ENCODE results near the gene VILL. TPM values are rescaled to one million over a fixed set of nuclear protein-coding genes. Genes with fewer than 3 reads are reported as not detected.
A peak's percentile ranks its signal among the peaks of the same experiment; 100 is the strongest.
"Not testable (repeated sequence)": the region's sequence is repeated elsewhere in the genome, so short reads cannot be mapped to it uniquely, and the experiment has no call there.

VILL gene
- total RNA-seq, 2 donors from 2014 or later, result 12.5 to 16.1 TPM

DNA sequence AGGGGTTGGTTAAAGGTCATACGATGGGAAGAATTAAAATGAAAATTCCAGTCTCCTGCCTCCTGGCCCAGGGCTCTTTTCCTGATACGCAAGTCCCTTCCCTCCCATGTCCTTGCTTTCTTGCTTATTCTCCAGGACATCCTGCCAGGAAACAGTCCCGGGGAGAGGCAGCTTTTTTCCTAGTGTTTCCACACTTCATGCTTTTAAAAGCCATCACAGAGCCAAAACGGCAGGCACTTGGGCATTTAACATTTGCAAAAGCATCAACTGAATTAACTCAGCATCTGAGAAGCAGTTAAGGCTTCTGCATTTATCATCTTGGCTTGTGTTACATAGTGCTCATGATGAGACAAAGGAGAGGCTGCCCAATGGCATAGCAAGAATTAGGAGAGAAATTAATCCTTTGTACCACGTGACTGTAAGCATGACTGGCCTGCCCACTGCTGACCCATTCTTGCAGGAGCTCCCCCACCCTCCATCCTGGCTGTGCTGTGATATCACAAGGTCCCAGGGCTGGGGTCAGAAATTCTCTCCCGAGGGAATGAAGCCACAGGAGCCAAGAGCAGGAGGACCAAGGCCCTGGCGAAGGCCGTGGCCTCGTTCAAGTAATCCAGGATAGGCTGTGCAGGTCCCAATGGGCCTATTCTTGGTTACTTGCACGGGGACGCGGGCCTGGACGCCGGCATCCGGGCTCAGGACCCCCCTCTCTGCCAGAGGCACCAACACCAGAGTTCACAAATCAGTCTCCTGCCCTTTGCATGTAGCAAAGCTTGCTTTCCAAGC, 21.6 kb upstream of the VILL start:
- H3K27me3 Mint-ChIP-seq (ENCODE audit: low read depth), result no peaks in the 10 kb centered on the region
- H3K4me3 Mint-ChIP-seq, result no peak overlapping the region
- H3K9me3 Mint-ChIP-seq, result no peaks in the 10 kb centered on the region
- no peaks in the 10 kb centered on the region for H3K36me3 Mint-ChIP-seq (ENCODE audit: insufficient read depth in 2 of 2)
- DNase-seq (no peak), ATAC-seq (replicated peaks in 1 of 2) (no peak)
- no peak overlapping the region for H3K27ac Mint-ChIP-seq
- no peaks in the 10 kb centered on the region for H3K4me1 Mint-ChIP-seq (ENCODE audit: low read depth)

DNA sequence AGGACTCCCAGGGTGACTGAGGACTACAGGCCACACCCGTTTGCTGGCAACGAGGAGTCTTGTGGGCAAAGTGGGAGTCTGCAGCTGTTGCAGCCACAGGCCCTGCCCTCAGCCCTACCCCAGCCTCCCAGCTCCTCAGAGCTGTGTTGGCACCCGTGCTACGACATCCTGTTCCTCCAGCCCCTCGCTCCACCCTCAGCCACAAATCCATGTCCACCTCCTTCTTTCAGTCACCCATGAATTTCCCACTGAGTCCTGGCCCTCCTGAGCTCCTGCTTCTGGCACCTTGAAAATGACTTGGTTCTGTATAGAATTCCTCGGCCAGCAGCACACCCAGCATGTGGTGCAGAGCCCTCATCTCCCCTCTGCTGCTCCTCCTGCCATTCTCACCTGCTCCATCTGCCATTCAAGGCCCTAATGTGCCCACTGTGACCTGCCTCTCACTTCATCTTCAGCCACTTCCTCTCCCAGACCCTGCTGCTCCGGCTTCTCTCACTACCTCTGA, 20.9 kb upstream of the VILL start:
- Mint-ChIP-seq H3K4me1 (ENCODE audit: low read depth) (peaks cover 4% of the 10 kb centered on the region), H3K9me3 (no peaks in the 10 kb centered on the region), H3K36me3 (ENCODE audit: insufficient read depth in 2 of 2) (no peaks in the 10 kb centered on the region), H3K27me3 (ENCODE audit: low read depth) (no peaks in the 10 kb centered on the region), H3K4me3 (no peak overlapping the region), H3K27ac (no peak overlapping the region)
- ATAC-seq (replicated peaks in 1 of 2), result no peak
- DNase-seq, result no peak

- Mint-ChIP-seq H3K4me3 (no peak overlapping the region), H3K36me3 (ENCODE audit: insufficient read depth in 2 of 2) (no peaks in the 10 kb centered on the region), H3K27ac (no peak overlapping the region), H3K4me1 (ENCODE audit: low read depth) (peaks cover 8% of the 10 kb centered on the region), H3K9me3 (no peaks in the 10 kb centered on the region), H3K27me3 (ENCODE audit: low read depth) (no peaks in the 10 kb centered on the region)
- ATAC-seq (replicated peaks in 1 of 2) (no peak), DNase-seq (no peak)
Observed at GRCh38 chr3:37970802-37971201, 19.8 kb upstream of the VILL start.

GRCh38 chr3:37971467-37971866, 19.1 kb upstream of the VILL start:
- Mint-ChIP-seq H3K4me1 (ENCODE audit: low read depth) (peaks cover 8% of the 10 kb centered on the region), H3K27ac (no peak overlapping the region), H3K27me3 (ENCODE audit: low read depth) (no peaks in the 10 kb centered on the region), H3K36me3 (ENCODE audit: insufficient read depth in 2 of 2) (no peaks in the 10 kb centered on the region), H3K9me3 (no peaks in the 10 kb centered on the region), H3K4me3 (no peak overlapping the region)
- DNase-seq, result no peak
- ATAC-seq (replicated peaks in 1 of 2), result no peak

- not testable (repeated sequence) for H3K27ac Mint-ChIP-seq; DNase-seq; H3K36me3 Mint-ChIP-seq (ENCODE audit: insufficient read depth in 2 of 2)
Observed at GRCh38 chr3:37972056-37972455, 18.5 kb upstream of the VILL start.

DNA sequence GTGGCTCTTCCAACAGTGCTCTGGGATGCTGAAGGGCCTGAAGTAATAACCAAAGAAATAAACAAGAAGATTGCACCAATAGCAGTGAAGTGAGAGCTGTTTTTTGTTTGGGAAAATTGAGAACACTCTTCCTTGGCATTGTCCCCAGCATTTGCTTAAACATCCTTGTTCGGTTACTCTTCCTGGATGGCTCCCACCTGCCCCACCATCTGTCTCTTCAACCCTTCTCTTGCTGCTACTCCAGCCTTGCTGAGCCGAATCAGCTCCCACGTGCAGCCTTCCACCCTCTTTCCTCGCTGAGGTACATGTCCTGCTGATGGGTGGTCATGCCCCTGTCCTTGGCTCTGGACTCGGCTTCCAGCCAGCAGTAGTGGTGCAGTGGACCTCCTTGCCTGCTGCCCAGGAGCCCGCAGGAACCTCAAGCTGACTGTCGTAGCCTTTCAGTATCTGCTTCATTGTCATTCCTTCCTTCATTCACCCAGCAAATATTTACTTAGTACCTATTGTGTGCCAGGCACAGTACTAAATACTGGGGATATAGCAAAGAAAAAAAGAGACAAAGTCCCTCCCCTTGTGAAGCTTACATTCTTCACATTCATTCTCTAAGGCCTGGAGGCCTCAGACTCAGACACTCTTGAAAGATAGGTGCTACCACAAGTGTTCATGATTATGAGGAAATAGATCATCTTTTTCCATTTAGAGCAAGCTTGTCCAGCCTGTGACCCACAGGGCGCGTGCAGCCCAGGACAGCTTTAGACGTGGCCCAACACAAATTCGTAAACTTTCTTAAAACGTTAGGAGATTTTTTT, 17.1 kb upstream of the VILL start:
- peaks cover 8% of the 10 kb centered on the region for H3K4me1 Mint-ChIP-seq (ENCODE audit: low read depth)

More at GRCh38 chr3:37972056-37972455, 18.5 kb upstream of the VILL start:
- H3K4me1 Mint-ChIP-seq (ENCODE audit: low read depth); H3K27me3 Mint-ChIP-seq (ENCODE audit: low read depth); H3K4me3 Mint-ChIP-seq; ATAC-seq (replicated peaks in 1 of 2); H3K9me3 Mint-ChIP-seq: not testable (repeated sequence)

DNA sequence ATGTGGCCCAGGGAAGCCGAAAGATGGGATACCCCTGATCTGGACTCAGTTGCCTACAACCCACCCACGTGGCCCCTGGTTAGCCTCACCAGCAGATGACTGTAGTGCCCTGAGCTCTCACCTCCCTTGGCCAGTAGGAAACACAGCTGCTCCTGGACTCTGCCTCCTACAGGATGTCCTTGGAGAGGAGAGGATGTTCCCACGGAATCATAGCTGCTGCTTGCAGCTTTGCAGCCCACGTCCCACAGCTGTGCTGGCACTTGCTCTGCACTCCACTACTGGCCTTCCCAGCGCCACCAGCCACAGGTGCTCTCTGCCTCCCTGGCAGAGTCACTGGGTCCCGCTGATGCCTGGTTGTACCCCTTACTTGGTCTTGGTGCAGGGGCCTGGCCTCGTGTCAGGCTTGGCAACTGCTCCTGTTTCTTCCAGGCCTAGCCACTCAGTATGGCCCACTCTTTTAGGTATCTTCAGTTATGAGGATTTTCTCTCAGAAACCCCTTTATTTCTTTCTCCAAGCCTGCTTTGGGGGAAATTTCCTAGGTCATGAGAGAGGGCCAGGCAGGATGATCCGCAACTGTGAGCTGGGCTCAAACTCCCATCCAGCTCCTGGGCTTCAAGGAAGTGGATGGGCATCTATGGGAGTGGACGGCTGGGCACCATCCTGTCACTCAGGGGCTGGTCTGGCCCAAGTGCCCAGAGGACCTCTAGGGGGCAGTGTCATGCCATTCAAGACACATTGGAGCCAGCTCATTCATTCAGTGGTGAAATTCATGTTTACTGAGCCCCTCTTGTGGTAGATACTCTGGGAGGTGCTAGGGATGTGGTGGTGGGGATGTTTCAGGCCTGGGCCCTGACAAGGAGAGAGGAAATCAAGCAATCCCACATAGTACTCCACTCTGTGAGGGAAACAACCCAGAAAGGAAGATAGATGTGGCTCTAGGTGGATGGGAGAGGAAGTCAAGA, 16.2 kb upstream of the VILL start:
- DNase-seq (peak; percentile 70 to 78), ATAC-seq (replicated peaks in 1 of 2) (peak; percentile 94 to 97)
- no peaks in the 10 kb centered on the region for H3K36me3 Mint-ChIP-seq (ENCODE audit: insufficient read depth in 2 of 2)
- H3K4me1 Mint-ChIP-seq (ENCODE audit: low read depth), result peaks cover 8% of the 10 kb centered on the region
- no peak overlapping the region for H3K4me3 Mint-ChIP-seq
- no peaks in the 10 kb centered on the region for H3K27me3 Mint-ChIP-seq (ENCODE audit: low read depth)
- H3K27ac Mint-ChIP-seq, result no peak overlapping the region
- no peaks in the 10 kb centered on the region for H3K9me3 Mint-ChIP-seq

More for the DNA sequence above, 17.1 kb upstream of the VILL start:
- Mint-ChIP-seq H3K9me3 (no peaks in the 10 kb centered on the region), H3K27me3 (ENCODE audit: low read depth) (no peaks in the 10 kb centered on the region), H3K27ac (no peak overlapping the region), H3K4me3 (no peak overlapping the region), H3K36me3 (ENCODE audit: insufficient read depth in 2 of 2) (no peaks in the 10 kb centered on the region)
- ATAC-seq (replicated peaks in 1 of 2), result no peak
- no peak for DNase-seq

GRCh38 chr3:37979541-37980461, 10.8 kb upstream of the VILL start:
- no peaks in the 10 kb centered on the region for H3K36me3 Mint-ChIP-seq (ENCODE audit: insufficient read depth in 2 of 2)
- DNase-seq (no peak), ATAC-seq (replicated peaks in 1 of 2) (no peak)
- peaks cover 3% of the 10 kb centered on the region for H3K4me1 Mint-ChIP-seq (ENCODE audit: low read depth)
- H3K4me3 Mint-ChIP-seq, result no peak overlapping the region
- no peak overlapping the region for H3K27ac Mint-ChIP-seq
- H3K27me3 Mint-ChIP-seq (ENCODE audit: low read depth), result no peaks in the 10 kb centered on the region
- H3K9me3 Mint-ChIP-seq, result no peaks in the 10 kb centered on the region

DNA sequence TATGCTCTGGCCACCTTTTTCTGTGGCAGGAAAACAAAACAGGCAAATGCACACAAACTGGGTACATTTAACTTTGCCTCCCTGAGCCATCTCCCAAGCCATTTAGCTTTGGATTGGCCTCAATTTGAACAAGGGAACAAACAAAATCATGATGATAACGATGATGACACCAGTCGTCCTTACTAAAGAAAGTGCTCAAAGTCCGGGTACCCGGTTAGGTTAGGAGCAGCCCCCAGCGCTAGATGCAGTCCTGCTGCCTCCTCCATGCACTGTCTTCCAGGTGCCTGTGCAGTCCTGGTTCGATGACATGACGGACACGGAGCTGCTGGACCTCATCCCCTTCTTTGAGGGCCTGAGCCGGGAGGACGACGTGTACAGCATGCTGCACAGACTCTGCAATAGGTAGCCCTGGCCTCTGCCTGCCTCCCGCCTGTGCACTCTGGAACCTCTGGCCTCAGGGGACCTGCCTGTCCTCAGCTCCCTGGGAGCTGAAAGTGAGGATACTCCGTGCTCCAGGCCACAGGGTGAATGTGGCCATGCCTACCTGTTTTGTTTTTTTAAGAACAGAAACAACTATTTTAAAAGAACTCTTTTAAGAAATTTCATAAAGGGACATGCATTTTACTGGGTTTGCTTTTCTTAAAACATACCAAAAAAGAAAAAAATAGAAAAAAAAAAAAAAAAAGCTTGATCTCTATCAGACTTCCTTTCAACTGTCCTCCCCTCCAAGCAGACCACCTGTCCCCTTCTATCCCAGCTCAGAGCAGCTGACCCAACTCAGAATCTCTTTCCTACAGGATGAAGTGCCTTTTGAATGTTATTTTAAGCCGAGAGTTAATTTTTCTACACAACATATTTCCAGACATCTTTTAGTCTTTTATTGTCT, 9.9 kb upstream of the VILL start:
- Mint-ChIP-seq H3K36me3 (ENCODE audit: insufficient read depth in 2 of 2) (no peaks in the 10 kb centered on the region), H3K27ac (no peak overlapping the region), H3K9me3 (no peaks in the 10 kb centered on the region), H3K4me1 (ENCODE audit: low read depth) (no peaks in the 10 kb centered on the region), H3K4me3 (no peak overlapping the region), H3K27me3 (ENCODE audit: low read depth) (no peaks in the 10 kb centered on the region)
- no peak for DNase-seq
- ATAC-seq (replicated peaks in 1 of 2), result no peak

DNA sequence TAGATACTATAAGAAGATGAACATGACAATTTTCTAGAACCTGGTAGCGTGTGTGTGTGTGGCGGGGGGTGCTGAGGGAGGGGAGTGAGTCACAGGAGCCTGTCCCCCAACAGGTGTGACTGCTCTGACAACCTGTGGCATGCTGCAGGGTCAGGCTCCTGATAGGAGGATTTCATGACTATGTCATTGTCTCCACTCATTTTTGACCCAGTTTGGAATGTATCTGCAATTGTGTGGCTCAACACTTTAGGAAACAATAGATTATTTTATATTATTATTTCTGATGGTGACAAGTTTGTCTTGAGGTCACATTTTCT, 9.3 kb upstream of the VILL start:
- DNase-seq (no peak), ATAC-seq (replicated peaks in 1 of 2) (no peak)
- H3K27ac Mint-ChIP-seq, result no peak overlapping the region
- no peaks in the 10 kb centered on the region for H3K9me3 Mint-ChIP-seq
- H3K4me3 Mint-ChIP-seq, result no peak overlapping the region
- no peaks in the 10 kb centered on the region for H3K4me1 Mint-ChIP-seq (ENCODE audit: low read depth)
- no peaks in the 10 kb centered on the region for H3K27me3 Mint-ChIP-seq (ENCODE audit: low read depth)
- H3K36me3 Mint-ChIP-seq (ENCODE audit: insufficient read depth in 2 of 2), result no peaks in the 10 kb centered on the region

DNA sequence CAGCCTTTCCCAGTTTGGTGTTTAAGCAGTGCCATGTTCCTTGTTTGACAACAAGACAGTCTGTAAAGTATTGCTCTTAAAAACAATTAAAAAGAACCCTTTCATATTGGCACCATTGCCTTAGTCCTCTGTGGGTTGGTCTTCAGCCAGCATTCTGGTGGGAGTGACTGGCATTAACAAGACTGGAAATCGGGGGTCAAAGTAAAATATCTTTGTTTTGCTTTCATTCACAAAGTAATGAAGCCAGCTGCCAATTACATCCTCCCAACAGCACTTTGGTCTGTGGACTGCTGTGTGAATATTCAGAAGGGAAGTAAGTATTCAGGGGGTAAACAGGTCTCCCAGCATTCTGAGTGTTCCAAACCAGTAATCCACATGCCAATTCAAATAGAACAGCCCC, 8.3 kb upstream of the VILL start:
- H3K9me3 Mint-ChIP-seq, result no peaks in the 10 kb centered on the region
- no peaks in the 10 kb centered on the region for H3K4me1 Mint-ChIP-seq (ENCODE audit: low read depth)
- ATAC-seq (replicated peaks in 1 of 2), result no peak

More for the DNA sequence above, 8.3 kb upstream of the VILL start:
- H3K27ac Mint-ChIP-seq, result no peak overlapping the region
- DNase-seq, result no peak
- no peaks in the 10 kb centered on the region for H3K27me3 Mint-ChIP-seq (ENCODE audit: low read depth)
- H3K36me3 Mint-ChIP-seq (ENCODE audit: insufficient read depth in 2 of 2), result no peaks in the 10 kb centered on the region
- no peak overlapping the region for H3K4me3 Mint-ChIP-seq

All from activated T-cell treated with anti-CD3 and anti-CD28 coated beads, Interleukin-2, amount 50 U/mL, for 72 hours (primary cell).